Upper lobe of left lung (tissue), 6 donors: ENCODE results near the gene NDUFS5. TPM values are rescaled to one million over a fixed set of nuclear protein-coding genes. Genes with fewer than 3 reads are reported as not detected.

Experiments
- ATAC-seq, 2 donors: fragments of 200-7000 bp; cut with Tn5 transposase; one replicate each; pipeline ENCODE4 v1.9.1; 2022; ENCODE audit warnings: mild to moderate bottlenecking in 2 of 2, moderate library complexity in 2 of 2; ENCODE audit not compliant: low FRiP score in 2 of 2
- DNase-seq, 2 donors: peaks; one replicate each; pipeline ENCODE4 v3.0.0-alpha.2; 2019 to 2020
- H3K27ac ChIP-seq, 4 donors: fragments of 200-600 bp; sonication (generic); one replicate each; pipeline ENCODE4 v1.5.1; 2016 to 2019
- H3K27me3 ChIP-seq, 4 donors: fragments of 200-600 bp; sonication (generic); one replicate each; pipeline ENCODE4 v1.5.1; 2017 to 2019
- H3K36me3 ChIP-seq, 4 donors: fragments of 200-600 bp; sonication (generic); one replicate each; pipeline ENCODE4 v1.5.1; 2016 to 2019
- H3K4me1 ChIP-seq, 4 donors: fragments of 200-600 bp; sonication (generic); one replicate each; pipeline ENCODE4 v1.5.1; 2018 to 2019
- H3K4me3 ChIP-seq, 4 donors: fragments of 200-600 bp; sonication (generic); one replicate each; pipeline ENCODE4 v1.5.1; 2017 to 2019; ENCODE audit warnings: mild to moderate bottlenecking in 2 of 4, moderate library complexity in 1 of 4
- H3K9me3 ChIP-seq, 4 donors: fragments of 200-600 bp; sonication (generic); one replicate each; pipeline ENCODE4 v1.5.1; 2018 to 2019
- CTCF ChIP-seq, 6 experiments: fragments of 450-650 bp in 4 of 6; fragments of 200-600 bp in 2 of 6; sonication (generic) in 2 of 6; IDR thresholded peaks; one replicate each; pipeline ENCODE4 v1.5.1; 2016 to 2019; ENCODE audit warnings: antibody characterized with exemption in 6 of 6
- EP300 ChIP-seq, 4 donors: sonication (generic); formaldehyde crosslinking; IDR thresholded peaks; one replicate each; pipeline ENCODE4 v1.5.1; 2017; ENCODE audit warnings: antibody characterized with exemption in 4 of 4, control low read depth in 2 of 4
- POLR2A ChIP-seq, 4 donors: fragments of 450-650 bp; IDR thresholded peaks; one replicate each; pipeline ENCODE4 v1.5.1; 2016 to 2017; ENCODE audit warnings: antibody characterized with exemption in 4 of 4, mild to moderate bottlenecking in 2 of 4
- POLR2AphosphoS5 ChIP-seq, 2 donors: sonication (generic); formaldehyde crosslinking; IDR thresholded peaks; one replicate each; pipeline ENCODE4 v1.5.1; 2017; ENCODE audit warnings: antibody characterized with exemption in 2 of 2
- WGBS, 2 donors: methylation state at CpG; one replicate each; pipeline ENCODE4 v1.1.5; 2017 to 2018; 5-methylcytosine and 5-hydroxymethylcytosine counted together
- total RNA-seq, 6 donors: library from RNA; depleted of rRNA in 4 of 6; stranded (reverse); fragments of >200 nt in 4 of 6; gene quantifications; one replicate each; pipeline versions ENCODE4 v1.1.0 to v1.2.1, GENCODE V29; 2016 to 2021
- donor health status: DM: no; HTN: no; CAD: no; lungs with moderate emphysema.
- donor health status: DM: no; HTN: yes; CAD: no; lungs with severe emphysema.

Gene NDUFS5
- total RNA-seq, 6 donors from 2014 or later: 108 to 250 (median 166) TPM

GRCh38 chr1:39034114-39034654 lies 8.0 kb downstream of the NDUFS5 start:
- no peak for ATAC-seq
- H3K4me1 ChIP-seq: peaks cover 0 to 8% (median 0%) of the 10 kb centered on the region in 4 donors
- no peak for TF ChIP-seq POLR2A (IDR thresholded peaks at IDR 0.05)
- no peak for TF ChIP-seq EP300 (IDR thresholded peaks at IDR 0.05)
- TF ChIP-seq POLR2AphosphoS5 (IDR thresholded peaks at IDR 0.05): no peak
- 51 to 68% methylated on average over 6 of the region's 6 CpGs for WGBS, 2 donors
- no peak for DNase-seq
- peaks cover 11 to 90% (median 70%) of the 10 kb centered on the region in 4 donors for H3K36me3 ChIP-seq
- H3K9me3 ChIP-seq: no peaks in the 10 kb centered on the region
- H3K27ac ChIP-seq: peak overlapping the region in 2 of 4 donors; percentile 24 to 26
- H3K27me3 ChIP-seq: no peaks in the 10 kb centered on the region
- H3K4me3 ChIP-seq: no peak overlapping the region

GRCh38 chr1:39036678-39037077 lies 10.5 kb downstream of the NDUFS5 start:
- H3K4me3 ChIP-seq: no peak overlapping the region
- TF ChIP-seq EP300 (IDR thresholded peaks at IDR 0.05) (no peak), CTCF (IDR thresholded peaks at IDR 0.05) (no peak), POLR2A (IDR thresholded peaks at IDR 0.05) (no peak), POLR2AphosphoS5 (IDR thresholded peaks at IDR 0.05) (no peak)
- no peak overlapping the region for H3K27ac ChIP-seq
- H3K9me3 ChIP-seq: no peaks in the 10 kb centered on the region
- DNase-seq (no peak), ATAC-seq (no peak)
- no peaks in the 10 kb centered on the region for H3K27me3 ChIP-seq
- 95 to 98% methylated on average over 5 of the region's 5 CpGs for WGBS, 2 donors
- H3K4me1 ChIP-seq: peaks cover 0 to 5% (median 0%) of the 10 kb centered on the region in 4 donors
- peaks cover 7 to 78% (median 47%) of the 10 kb centered on the region in 4 donors for H3K36me3 ChIP-seq

GRCh38 chr1:39043513-39043912 lies 17.4 kb downstream of the NDUFS5 start:
- Histone ChIP-seq H3K27ac (no peak overlapping the region), H3K4me1 (no peaks in the 10 kb centered on the region), H3K27me3 (no peaks in the 10 kb centered on the region), H3K4me3 (no peak overlapping the region), H3K36me3 (peaks cover 0 to 43% (median 3%) of the 10 kb centered on the region in 4 donors), H3K9me3 (no peaks in the 10 kb centered on the region)
- WGBS, 2 donors: 68 to 86% methylated on average over 3 of the region's 3 CpGs
- TF ChIP-seq POLR2A (IDR thresholded peaks at IDR 0.05) (no peak), CTCF (IDR thresholded peaks at IDR 0.05) (no peak), POLR2AphosphoS5 (IDR thresholded peaks at IDR 0.05) (no peak), EP300 (IDR thresholded peaks at IDR 0.05) (no peak)
- ATAC-seq (no peak), DNase-seq (no peak)

GRCh38 chr1:39044762-39045161 lies 18.6 kb downstream of the NDUFS5 start:
- Histone ChIP-seq H3K27me3 (no peaks in the 10 kb centered on the region), H3K36me3 (peaks cover 0 to 39% (median 3%) of the 10 kb centered on the region in 4 donors), H3K4me3 (no peak overlapping the region), H3K9me3 (no peaks in the 10 kb centered on the region), H3K27ac (no peak overlapping the region), H3K4me1 (no peaks in the 10 kb centered on the region)
- TF ChIP-seq EP300 (IDR thresholded peaks at IDR 0.05) (no peak), POLR2AphosphoS5 (IDR thresholded peaks at IDR 0.05) (no peak), POLR2A (IDR thresholded peaks at IDR 0.05) (no peak), CTCF (IDR thresholded peaks at IDR 0.05) (no peak)
- ATAC-seq (no peak), DNase-seq (no peak)
- 100% methylated on average over 1 of the region's 1 CpG; no CpG with 5 or more reads in 1 of the 2 donors for WGBS, 2 donors

- Histone ChIP-seq H3K4me1 (no peaks in the 10 kb centered on the region), H3K4me3 (no peak overlapping the region), H3K9me3 (no peaks in the 10 kb centered on the region), H3K36me3 (peaks cover 0 to 39% (median 3%) of the 10 kb centered on the region in 4 donors), H3K27ac (no peak overlapping the region), H3K27me3 (no peaks in the 10 kb centered on the region)
- DNase-seq (no peak), ATAC-seq (no peak)
- 86 to 99% methylated on average over 5 to 8 of the region's 8 CpGs for WGBS, 2 donors
- no peak for TF ChIP-seq POLR2A (IDR thresholded peaks at IDR 0.05)
- no peak for TF ChIP-seq POLR2AphosphoS5 (IDR thresholded peaks at IDR 0.05)
- no peak for TF ChIP-seq EP300 (IDR thresholded peaks at IDR 0.05)
- no peak for TF ChIP-seq CTCF (IDR thresholded peaks at IDR 0.05)
These were observed 19.1 kb downstream of the NDUFS5 start for GRCh38 chr1:39045231-39045630.
